ENCODE results near the gene FAM25G. TPM values are rescaled to one million over a fixed set of nuclear protein-coding genes. Genes with fewer than 3 reads are reported as not detected.

Gene FAM25G
- total RNA-seq, 1 donor from 2014 or later, result not detected

GRCh38 chr10:47452495-47453140 lies 38.9 kb downstream of the FAM25G start:
- Mint-ChIP-seq H3K27ac (ENCODE audit: unreplicated experiment) (peak overlapping the region; percentile 43), H3K27me3 (ENCODE audit: low read depth) (no peaks in the 10 kb centered on the region)
- no peak for DNase-seq (ENCODE audit: low read depth, low spot score)

GRCh38 chr10:47451998-47452494 lies 39.5 kb downstream of the FAM25G start:
- no peak for DNase-seq (ENCODE audit: low read depth, low spot score)
- Mint-ChIP-seq H3K27me3 (ENCODE audit: low read depth) (no peaks in the 10 kb centered on the region), H3K27ac (ENCODE audit: unreplicated experiment) (peak overlapping the region; percentile 43), H3K4me1 (peaks cover 13% of the 10 kb centered on the region), H3K4me3 (no peak overlapping the region), H3K36me3 (ENCODE audit: low read depth) (no peaks in the 10 kb centered on the region), H3K9me3 (no peaks in the 10 kb centered on the region)
- TF ChIP-seq CTCF (conservative IDR thresholded peaks at IDR 0.05), result no peak

More at GRCh38 chr10:47452495-47453140, 38.9 kb downstream of the FAM25G start:
- H3K36me3 Mint-ChIP-seq (ENCODE audit: low read depth), result no peaks in the 10 kb centered on the region
- TF ChIP-seq CTCF (conservative IDR thresholded peaks at IDR 0.05), result no peak
- peaks cover 13% of the 10 kb centered on the region for H3K4me1 Mint-ChIP-seq
- no peak overlapping the region for H3K4me3 Mint-ChIP-seq
- H3K9me3 Mint-ChIP-seq, result no peaks in the 10 kb centered on the region

GRCh38 chr10:47451273-47451997 lies 40.1 kb downstream of the FAM25G start:
- no peak for DNase-seq (ENCODE audit: low read depth, low spot score)
- H3K27me3 Mint-ChIP-seq (ENCODE audit: low read depth), result no peaks in the 10 kb centered on the region
- H3K36me3 Mint-ChIP-seq (ENCODE audit: low read depth), result no peaks in the 10 kb centered on the region
- H3K27ac Mint-ChIP-seq (ENCODE audit: unreplicated experiment), result no peak overlapping the region
- TF ChIP-seq CTCF (conservative IDR thresholded peaks at IDR 0.05), result no peak
- peaks cover 9% of the 10 kb centered on the region for H3K4me1 Mint-ChIP-seq
- H3K9me3 Mint-ChIP-seq, result no peaks in the 10 kb centered on the region
- no peak overlapping the region for H3K4me3 Mint-ChIP-seq

- DNase-seq (ENCODE audit: low read depth, low spot score), result no peak
- no peak overlapping the region for H3K4me3 Mint-ChIP-seq
- no peak for TF ChIP-seq CTCF (conservative IDR thresholded peaks at IDR 0.05)
- no peaks in the 10 kb centered on the region for H3K27me3 Mint-ChIP-seq (ENCODE audit: low read depth)
- H3K9me3 Mint-ChIP-seq, result peaks cover 6% of the 10 kb centered on the region
- peaks cover 6% of the 10 kb centered on the region for H3K4me1 Mint-ChIP-seq
- no peak overlapping the region for H3K27ac Mint-ChIP-seq (ENCODE audit: unreplicated experiment)
- H3K36me3 Mint-ChIP-seq (ENCODE audit: low read depth), result no peaks in the 10 kb centered on the region
Observed at GRCh38 chr10:47450442-47450841, 41.1 kb downstream of the FAM25G start.

GRCh38 chr10:47449979-47450378 lies 41.5 kb downstream of the FAM25G start:
- H3K9me3 Mint-ChIP-seq, result peaks cover 10% of the 10 kb centered on the region
- TF ChIP-seq CTCF (conservative IDR thresholded peaks at IDR 0.05), result no peak
- peaks cover 3% of the 10 kb centered on the region for H3K4me1 Mint-ChIP-seq
- H3K36me3 Mint-ChIP-seq (ENCODE audit: low read depth), result no peaks in the 10 kb centered on the region
- no peaks in the 10 kb centered on the region for H3K27me3 Mint-ChIP-seq (ENCODE audit: low read depth)
- no peak overlapping the region for H3K27ac Mint-ChIP-seq (ENCODE audit: unreplicated experiment)
- no peak overlapping the region for H3K4me3 Mint-ChIP-seq
- DNase-seq (ENCODE audit: low read depth, low spot score), result no peak

Data from neural crest cell (in vitro differentiated cells).